Measurements from ENCODE around the gene PCNX3. TPM values are rescaled to one million over a fixed set of nuclear protein-coding genes. Genes with fewer than 3 reads are reported as not detected.

Gene PCNX3
- total RNA-seq, 1 experiment from 2014 or later: 50.4 TPM

DNA sequence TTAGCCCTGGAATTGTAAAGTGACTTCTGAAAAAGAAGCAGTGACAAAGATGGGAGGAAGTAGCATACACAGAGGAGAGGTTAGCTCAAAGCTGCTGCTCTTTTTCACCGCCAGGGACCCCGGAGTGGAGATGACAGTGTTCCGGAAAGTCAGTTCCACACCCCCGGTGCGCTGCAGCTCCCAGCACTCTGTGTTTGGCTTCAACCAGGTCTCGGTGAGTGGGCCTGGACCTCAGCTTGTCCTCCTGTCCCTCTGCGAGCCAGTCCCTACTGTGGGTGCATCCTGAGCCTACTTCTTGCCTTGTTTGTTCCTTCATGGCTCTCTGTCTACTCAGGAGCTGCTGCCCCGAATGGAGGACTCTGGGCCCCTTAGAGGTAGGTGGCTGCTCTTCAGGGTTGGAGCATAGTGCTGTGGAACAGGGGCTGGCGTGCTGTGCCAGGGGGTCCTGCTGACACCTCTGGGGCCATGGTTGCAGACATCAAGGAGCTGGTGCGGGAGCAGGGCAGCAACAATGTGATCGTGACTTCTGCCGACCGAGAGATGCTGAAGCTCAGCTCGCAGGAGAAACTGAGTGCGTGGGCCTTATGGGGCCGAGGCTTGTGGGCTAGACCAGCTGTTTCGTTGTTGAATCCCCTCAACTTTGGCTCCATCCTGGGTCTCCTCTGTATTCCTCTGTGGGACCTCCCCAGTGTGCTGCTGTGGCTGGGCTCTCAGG lies 1.7 kb downstream of the PCNX3 start:
- ChIA-PET CTCF (no interaction called here), POLR2A (no interaction called here), RAD21 (ENCODE audit: low non-redundant PET in 1 of 2, low total read pairs in 2 of 2, uncharacterized antibody in 2 of 2, unreplicated experiment in 2 of 2) (no interaction called here)
- intact Hi-C loops (cut with micrococcal nuclease): no loop called here
- peak overlapping the region; percentile 85 for H3K9ac ChIP-seq (ENCODE audit: low read length)
- TF ChIP-seq FOSL1 (IDR thresholded peaks at IDR 0.05; ENCODE audit: low read depth) (no peak), POLR2AphosphoS5 (IDR thresholded peaks at IDR 0.05; ENCODE audit: low read depth, low read length) (no peak), RAD21 (IDR thresholded peaks at IDR 0.05; ENCODE audit: low read depth) (no peak), EZH2phosphoT487 (IDR thresholded peaks at IDR 0.05; ENCODE audit: borderline replicate concordance) (no peak)
- TF ChIP-seq, protein P1, sequence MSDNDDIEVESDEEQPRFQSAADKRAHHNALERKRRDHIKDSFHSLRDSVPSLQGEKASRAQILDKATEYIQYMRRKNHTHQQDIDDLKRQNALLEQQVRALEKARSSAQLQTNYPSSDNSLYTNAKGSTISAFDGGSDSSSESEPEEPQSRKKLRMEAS (IDR thresholded peaks at IDR 0.05): no peak
- TSS peak; percentile 29 for BruUV-seq (replicated peaks)
- no peaks in the 10 kb centered on the region for H3K9me2 ChIP-seq (ENCODE audit: insufficient read depth)
- DNase-seq (ENCODE audit: low read depth, low spot score): no peak
- H3K27me3 ChIP-seq (ENCODE audit: insufficient read depth, low read length): no peaks in the 10 kb centered on the region
- H3K79me2 ChIP-seq (ENCODE audit: insufficient read depth, low read length): peaks cover 56% of the 10 kb centered on the region
- H4K20me1 ChIP-seq (ENCODE audit: insufficient read depth): no peaks in the 10 kb centered on the region
- H3K9me3 ChIP-seq (ENCODE audit: control insufficient read depth in 1 of 2, insufficient read depth in 1 of 2, low read depth in 1 of 2, low read length in 2 of 2): no peaks in the 10 kb centered on the region
- H3K4me2 ChIP-seq (ENCODE audit: low read length): peak overlapping the region; percentile 90
- ATAC-seq: no peak
- peaks cover 19 to 24% of the 10 kb centered on the region in 2 experiments; a peak in 3 of 4 replicates for H3K36me3 ChIP-seq (ENCODE audit: control insufficient read depth in 1 of 2, insufficient read depth in 2 of 2, low read length in 2 of 2)
- H2AFZ ChIP-seq (ENCODE audit: low read depth, low read length, poor library complexity, severe bottlenecking): no peak overlapping the region
- peak overlapping the region; percentile 73 to 86 for H3K4me3 ChIP-seq (replicated peaks in 1 of 2; ENCODE audit: low read depth in 1 of 2, low read length in 2 of 2)
- H3K4me1 ChIP-seq (ENCODE audit: control insufficient read depth in 1 of 2, insufficient read depth in 2 of 2, low read length in 2 of 2): peaks cover 10 to 25% of the 10 kb centered on the region in 2 experiments
- H3K27ac ChIP-seq (ENCODE audit: low read depth, low read length): peak overlapping the region; percentile 25; the same call in 1 of the 2 replicates

DNA sequence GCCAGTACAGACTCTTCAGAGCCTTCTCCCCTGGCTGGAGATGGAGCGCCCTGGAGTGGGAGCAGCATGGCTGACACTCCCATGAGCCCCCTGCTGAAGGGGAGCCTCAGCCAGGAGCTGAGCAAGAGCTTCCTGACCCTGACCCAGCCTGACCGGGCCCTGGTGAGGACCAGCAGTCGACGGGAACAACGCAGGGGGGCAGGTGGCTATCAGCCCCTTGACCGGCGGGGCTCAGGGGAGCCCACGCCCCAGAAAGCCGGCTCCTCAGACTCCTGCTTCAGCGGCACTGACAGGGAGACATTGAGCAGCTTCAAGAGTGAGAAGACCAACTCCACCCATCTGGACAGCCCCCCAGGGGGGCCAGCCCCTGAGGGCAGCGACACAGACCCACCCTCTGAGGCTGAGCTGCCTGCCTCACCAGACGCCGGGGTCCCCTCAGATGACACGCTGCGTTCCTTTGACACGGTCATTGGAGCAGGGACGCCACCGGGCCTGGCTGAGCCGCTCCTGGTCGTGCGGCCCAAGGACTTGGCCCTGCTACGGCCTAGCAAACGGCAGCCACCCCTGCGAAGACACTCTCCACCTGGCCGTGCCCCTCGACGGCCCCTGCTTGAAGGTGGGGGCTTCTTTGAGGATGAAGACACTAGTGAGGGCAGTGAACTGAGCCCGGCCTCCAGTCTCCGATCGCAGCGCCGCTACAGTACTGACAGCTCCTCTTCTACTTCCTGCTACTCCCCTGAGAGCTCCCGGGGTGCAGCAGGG lies 2.6 kb downstream of the PCNX3 start:
- H3K9ac ChIP-seq (ENCODE audit: low read length): no peak overlapping the region
- TF ChIP-seq EZH2phosphoT487 (IDR thresholded peaks at IDR 0.05; ENCODE audit: borderline replicate concordance) (no peak), ZNF274 (IDR thresholded peaks at IDR 0.05; ENCODE audit: low read depth, low read length) (no peak)
- H3K4me2 ChIP-seq (ENCODE audit: low read length): no peak overlapping the region
- ChIA-PET POLR2A (no interaction called here), RAD21 (ENCODE audit: low non-redundant PET in 1 of 2, low total read pairs in 2 of 2, uncharacterized antibody in 2 of 2, unreplicated experiment in 2 of 2) (no interaction called here), CTCF (no interaction called here)
- BruUV-seq (replicated peaks): no TSS peak
- DNase-seq (ENCODE audit: low read depth, low spot score): no peak
- H3K27ac ChIP-seq (ENCODE audit: low read depth, low read length): no peak overlapping the region
- no peak for ATAC-seq
- peaks cover 6 to 17% of the 10 kb centered on the region in 2 experiments for H3K4me1 ChIP-seq (ENCODE audit: control insufficient read depth in 1 of 2, insufficient read depth in 2 of 2, low read length in 2 of 2)
- H3K4me3 ChIP-seq (replicated peaks in 1 of 2; ENCODE audit: low read depth in 1 of 2, low read length in 2 of 2): no peak overlapping the region
- H3K79me2 ChIP-seq (ENCODE audit: insufficient read depth, low read length): peaks cover 47% of the 10 kb centered on the region
- no peaks in the 10 kb centered on the region for H3K9me2 ChIP-seq (ENCODE audit: insufficient read depth)
- no peaks in the 10 kb centered on the region for H4K20me1 ChIP-seq (ENCODE audit: insufficient read depth)
- H3K27me3 ChIP-seq (ENCODE audit: insufficient read depth, low read length): no peaks in the 10 kb centered on the region
- intact Hi-C loops (cut with micrococcal nuclease): no loop called here
- peaks cover 19 to 24% of the 10 kb centered on the region in 2 experiments; a peak in 3 of 4 replicates for H3K36me3 ChIP-seq (ENCODE audit: control insufficient read depth in 1 of 2, insufficient read depth in 2 of 2, low read length in 2 of 2)
- H2AFZ ChIP-seq (ENCODE audit: low read depth, low read length, poor library complexity, severe bottlenecking): no peak overlapping the region
- H3K9me3 ChIP-seq (ENCODE audit: control insufficient read depth in 1 of 2, insufficient read depth in 1 of 2, low read depth in 1 of 2, low read length in 2 of 2): no peaks in the 10 kb centered on the region

Measured in HCT116 (cell line).